HepG2 (cell line): ENCODE measurements around the gene SYNE1. TPM values are rescaled to one million over a fixed set of nuclear protein-coding genes. Genes with fewer than 3 reads are reported as not detected.
A peak's percentile ranks its signal among the peaks of the same experiment; 100 is the strongest.

Source experiments
- ARHGAP35 ChIP-seq: sonication (generic); formaldehyde crosslinking; IDR thresholded peaks from 2 replicates; pipeline ENCODE4 v1.9.0; 2022; ENCODE audit warnings: mild to moderate bottlenecking, inconsistent platforms, moderate library complexity, missing genetic modification reagents, borderline replicate concordance
- PCBP2 ChIP-seq: fragments of 200-400 bp; formaldehyde crosslinking; optimal IDR thresholded peaks from 2 replicates; pipeline ENCODE3; 2018; ENCODE audit warnings: low read length, low read depth; ENCODE audit not compliant: poor library complexity, severe bottlenecking
- RBFOX2 ChIP-seq: fragments of 200-400 bp; formaldehyde crosslinking; IDR thresholded peaks from 2 replicates; pipeline ENCODE4 v1.6.1; 2017; ENCODE audit warnings: low read depth, mild to moderate bottlenecking, low read length
- RFXANK ChIP-seq: IDR thresholded peaks from 2 replicates; pipeline ENCODE4 v1.6.1; 2016
- ZIK1 ChIP-seq: sonication (generic); formaldehyde crosslinking; IDR thresholded peaks from 2 replicates; pipeline ENCODE4 v1.5.0; 2020; ENCODE audit warnings: mild to moderate bottlenecking, low read depth, missing genetic modification reagents, borderline replicate concordance
- ZMAT3 ChIP-seq: sonication (generic); formaldehyde crosslinking; conservative IDR thresholded peaks from 2 replicates; pipeline ENCODE4 v1.7.0; 2021; ENCODE audit warnings: missing genetic modification reagents
- ZNF136 ChIP-seq: sonication (generic); formaldehyde crosslinking; IDR thresholded peaks from 2 replicates; pipeline ENCODE4 v1.8.1; 2022; ENCODE audit warnings: low read depth, mild to moderate bottlenecking, moderate library complexity, missing genetic modification reagents
- ZNF441 ChIP-seq: sonication (generic); formaldehyde crosslinking; IDR thresholded peaks from 2 replicates; pipeline ENCODE4 v1.7.0; 2021; ENCODE audit warnings: missing genetic modification reagents, borderline replicate concordance
- ZNF781 ChIP-seq: sonication (generic); formaldehyde crosslinking; IDR thresholded peaks from 2 replicates; pipeline ENCODE4 v1.5.1; 2020; ENCODE audit warnings: borderline replicate concordance, mild to moderate bottlenecking, missing genetic modification reagents; ENCODE audit errors: not compliant biosample characterization
- polyA plus RNA-seq, 8 experiments: library from polyadenylated mRNA; depleted of rRNA in 3 of 8; stranded (reverse) in 7 of 8; unstranded in 1 of 8; fragments of >200 nt; fragmentation: Illumina TruSeq in 4 of 8; extraction: Trizol in 4 of 8; gene quantifications; 2 replicates each; pipeline versions ENCODE4 v1.2.1 to v1.2.3, GENCODE V29; 2011 to 2016; ENCODE audit warnings: low read depth in 4 of 8, missing spikeins in 1 of 8, mixed read lengths in 1 of 8; ENCODE audit not compliant: insufficient read depth in 1 of 8
- total RNA-seq, 5 experiments: library from RNA; depleted of rRNA; stranded (reverse); fragments of >200 nt; fragmentation: Illumina TruSeq; extraction: Trizol; gene quantifications; 2 replicates each; pipeline ENCODE4 v1.2.3, GENCODE V29; 2016; ENCODE audit warnings: low read depth in 1 of 5
- TF ChIP-seq, protein P1 (sequence below): conservative IDR thresholded peaks from 2 replicates; pipeline ENCODE4 v1.6.1; 2018; ENCODE audit warnings: missing genetic modification reagents
- TF ChIP-seq, protein P2 (sequence below): fragments of 450-650 bp; IDR thresholded peaks from 2 replicates; pipeline ENCODE4 v1.6.1; 2017
- TF ChIP-seq, protein P3 (sequence below): sonication (generic); formaldehyde crosslinking; IDR thresholded peaks from 2 replicates; pipeline ENCODE4 v1.5.0; 2020; ENCODE audit warnings: mild to moderate bottlenecking, missing genetic modification reagents
- TF ChIP-seq, protein P4 (sequence below): sonication (generic); formaldehyde crosslinking; IDR thresholded peaks from 2 replicates; pipeline ENCODE4 v1.5.0; 2020; ENCODE audit warnings: missing genetic modification reagents
- TF ChIP-seq, protein P5 (sequence below): fragments of 450-650 bp; IDR thresholded peaks from 2 replicates; pipeline ENCODE4 v1.6.1; 2017; ENCODE audit warnings: mild to moderate bottlenecking
- TF ChIP-seq, protein P6 (sequence below): sonication (generic); formaldehyde crosslinking; IDR thresholded peaks from 2 replicates; pipeline ENCODE4 v1.5.0; 2020; ENCODE audit warnings: missing genetic modification reagents
- TF ChIP-seq, protein P7 (sequence below): sonication (generic); formaldehyde crosslinking; IDR thresholded peaks from 2 replicates; pipeline ENCODE4 v1.4.0; 2020; ENCODE audit warnings: mild to moderate bottlenecking, missing genetic modification reagents

SYNE1 gene
- total and polyA plus RNA-seq, 2 of the 13 experiments (the other 11 are each of a cell fraction or from before 2014, with no cell fraction given): 5.5 to 15.9 TPM

DNA sequence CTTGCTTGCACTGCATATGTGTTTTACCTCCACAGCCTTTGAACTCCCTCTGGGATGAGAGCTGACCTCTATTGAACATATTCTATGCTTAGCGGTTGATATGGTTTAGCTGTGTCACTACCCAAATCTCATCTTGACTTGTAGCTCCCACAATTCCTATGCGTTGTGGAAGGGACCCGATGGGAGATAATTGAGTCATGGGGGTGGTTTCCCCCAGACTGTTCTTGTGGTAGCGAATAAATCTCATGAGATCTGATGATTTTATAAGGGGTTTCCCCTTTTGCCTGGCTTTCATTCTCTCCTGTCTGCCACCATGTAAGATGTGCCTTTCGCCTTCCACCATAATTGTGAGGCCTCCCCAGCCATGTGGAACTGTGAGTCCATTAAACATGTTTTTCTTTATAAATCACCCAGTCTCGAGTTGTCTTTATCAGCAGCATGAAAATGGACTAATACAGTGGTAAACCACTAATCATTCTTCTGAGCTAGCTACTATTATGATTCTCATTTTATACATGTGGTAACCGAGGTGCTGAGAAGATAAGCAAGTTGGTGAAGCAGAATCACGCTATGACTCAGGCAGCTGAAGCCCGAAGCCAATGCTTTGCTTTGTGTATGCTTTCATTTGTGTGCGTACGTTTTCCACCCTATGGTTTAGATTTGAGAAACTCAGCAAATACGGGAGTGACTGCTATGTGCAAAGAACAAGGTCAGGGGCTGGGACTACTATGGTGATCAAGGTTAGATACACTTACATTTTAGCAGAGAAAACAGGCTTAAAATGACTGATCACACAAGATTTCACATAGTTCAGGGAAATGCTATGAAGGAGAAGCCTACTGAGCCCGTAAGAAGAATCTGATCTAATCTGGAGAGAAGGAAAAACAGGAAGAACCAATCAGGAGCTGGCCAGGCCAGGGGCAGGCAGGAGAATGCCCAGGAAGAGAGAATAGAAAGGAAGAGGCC, 466.2 kb downstream of the SYNE1 start (continued):
- TF ChIP-seq, protein P1, sequence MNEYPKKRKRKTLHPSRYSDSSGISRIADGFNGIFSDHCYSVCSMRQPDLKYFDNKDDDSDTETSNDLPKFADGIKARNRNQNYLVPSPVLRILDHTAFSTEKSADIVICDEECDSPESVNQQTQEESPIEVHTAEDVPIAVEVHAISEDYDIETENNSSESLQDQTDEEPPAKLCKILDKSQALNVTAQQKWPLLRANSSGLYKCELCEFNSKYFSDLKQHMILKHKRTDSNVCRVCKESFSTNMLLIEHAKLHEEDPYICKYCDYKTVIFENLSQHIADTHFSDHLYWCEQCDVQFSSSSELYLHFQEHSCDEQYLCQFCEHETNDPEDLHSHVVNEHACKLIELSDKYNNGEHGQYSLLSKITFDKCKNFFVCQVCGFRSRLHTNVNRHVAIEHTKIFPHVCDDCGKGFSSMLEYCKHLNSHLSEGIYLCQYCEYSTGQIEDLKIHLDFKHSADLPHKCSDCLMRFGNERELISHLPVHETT (CRISPR knock-in tag): no peak
- TF ChIP-seq, protein P2, sequence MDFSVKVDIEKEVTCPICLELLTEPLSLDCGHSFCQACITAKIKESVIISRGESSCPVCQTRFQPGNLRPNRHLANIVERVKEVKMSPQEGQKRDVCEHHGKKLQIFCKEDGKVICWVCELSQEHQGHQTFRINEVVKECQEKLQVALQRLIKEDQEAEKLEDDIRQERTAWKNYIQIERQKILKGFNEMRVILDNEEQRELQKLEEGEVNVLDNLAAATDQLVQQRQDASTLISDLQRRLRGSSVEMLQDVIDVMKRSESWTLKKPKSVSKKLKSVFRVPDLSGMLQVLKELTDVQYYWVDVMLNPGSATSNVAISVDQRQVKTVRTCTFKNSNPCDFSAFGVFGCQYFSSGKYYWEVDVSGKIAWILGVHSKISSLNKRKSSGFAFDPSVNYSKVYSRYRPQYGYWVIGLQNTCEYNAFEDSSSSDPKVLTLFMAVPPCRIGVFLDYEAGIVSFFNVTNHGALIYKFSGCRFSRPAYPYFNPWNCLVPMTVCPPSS: no peak
- TF ChIP-seq, protein P3, sequence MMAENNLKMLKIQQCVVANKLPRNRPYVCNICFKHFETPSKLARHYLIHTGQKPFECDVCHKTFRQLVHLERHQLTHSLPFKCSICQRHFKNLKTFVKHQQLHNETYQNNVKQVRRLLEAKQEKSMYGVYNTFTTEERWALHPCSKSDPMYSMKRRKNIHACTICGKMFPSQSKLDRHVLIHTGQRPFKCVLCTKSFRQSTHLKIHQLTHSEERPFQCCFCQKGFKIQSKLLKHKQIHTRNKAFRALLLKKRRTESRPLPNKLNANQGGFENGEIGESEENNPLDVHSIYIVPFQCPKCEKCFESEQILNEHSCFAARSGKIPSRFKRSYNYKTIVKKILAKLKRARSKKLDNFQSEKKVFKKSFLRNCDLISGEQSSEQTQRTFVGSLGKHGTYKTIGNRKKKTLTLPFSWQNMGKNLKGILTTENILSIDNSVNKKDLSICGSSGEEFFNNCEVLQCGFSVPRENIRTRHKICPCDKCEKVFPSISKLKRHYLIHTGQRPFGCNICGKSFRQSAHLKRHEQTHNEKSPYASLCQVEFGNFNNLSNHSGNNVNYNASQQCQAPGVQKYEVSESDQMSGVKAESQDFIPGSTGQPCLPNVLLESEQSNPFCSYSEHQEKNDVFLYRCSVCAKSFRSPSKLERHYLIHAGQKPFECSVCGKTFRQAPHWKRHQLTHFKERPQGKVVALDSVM: no peak
- TF ChIP-seq, protein P4, sequence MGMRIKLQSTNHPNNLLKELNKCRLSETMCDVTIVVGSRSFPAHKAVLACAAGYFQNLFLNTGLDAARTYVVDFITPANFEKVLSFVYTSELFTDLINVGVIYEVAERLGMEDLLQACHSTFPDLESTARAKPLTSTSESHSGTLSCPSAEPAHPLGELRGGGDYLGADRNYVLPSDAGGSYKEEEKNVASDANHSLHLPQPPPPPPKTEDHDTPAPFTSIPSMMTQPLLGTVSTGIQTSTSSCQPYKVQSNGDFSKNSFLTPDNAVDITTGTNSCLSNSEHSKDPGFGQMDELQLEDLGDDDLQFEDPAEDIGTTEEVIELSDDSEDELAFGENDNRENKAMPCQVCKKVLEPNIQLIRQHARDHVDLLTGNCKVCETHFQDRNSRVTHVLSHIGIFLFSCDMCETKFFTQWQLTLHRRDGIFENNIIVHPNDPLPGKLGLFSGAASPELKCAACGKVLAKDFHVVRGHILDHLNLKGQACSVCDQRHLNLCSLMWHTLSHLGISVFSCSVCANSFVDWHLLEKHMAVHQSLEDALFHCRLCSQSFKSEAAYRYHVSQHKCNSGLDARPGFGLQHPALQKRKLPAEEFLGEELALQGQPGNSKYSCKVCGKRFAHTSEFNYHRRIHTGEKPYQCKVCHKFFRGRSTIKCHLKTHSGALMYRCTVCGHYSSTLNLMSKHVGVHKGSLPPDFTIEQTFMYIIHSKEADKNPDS (CRISPR knock-in tag): no peak
- TF ChIP-seq, protein P5, sequence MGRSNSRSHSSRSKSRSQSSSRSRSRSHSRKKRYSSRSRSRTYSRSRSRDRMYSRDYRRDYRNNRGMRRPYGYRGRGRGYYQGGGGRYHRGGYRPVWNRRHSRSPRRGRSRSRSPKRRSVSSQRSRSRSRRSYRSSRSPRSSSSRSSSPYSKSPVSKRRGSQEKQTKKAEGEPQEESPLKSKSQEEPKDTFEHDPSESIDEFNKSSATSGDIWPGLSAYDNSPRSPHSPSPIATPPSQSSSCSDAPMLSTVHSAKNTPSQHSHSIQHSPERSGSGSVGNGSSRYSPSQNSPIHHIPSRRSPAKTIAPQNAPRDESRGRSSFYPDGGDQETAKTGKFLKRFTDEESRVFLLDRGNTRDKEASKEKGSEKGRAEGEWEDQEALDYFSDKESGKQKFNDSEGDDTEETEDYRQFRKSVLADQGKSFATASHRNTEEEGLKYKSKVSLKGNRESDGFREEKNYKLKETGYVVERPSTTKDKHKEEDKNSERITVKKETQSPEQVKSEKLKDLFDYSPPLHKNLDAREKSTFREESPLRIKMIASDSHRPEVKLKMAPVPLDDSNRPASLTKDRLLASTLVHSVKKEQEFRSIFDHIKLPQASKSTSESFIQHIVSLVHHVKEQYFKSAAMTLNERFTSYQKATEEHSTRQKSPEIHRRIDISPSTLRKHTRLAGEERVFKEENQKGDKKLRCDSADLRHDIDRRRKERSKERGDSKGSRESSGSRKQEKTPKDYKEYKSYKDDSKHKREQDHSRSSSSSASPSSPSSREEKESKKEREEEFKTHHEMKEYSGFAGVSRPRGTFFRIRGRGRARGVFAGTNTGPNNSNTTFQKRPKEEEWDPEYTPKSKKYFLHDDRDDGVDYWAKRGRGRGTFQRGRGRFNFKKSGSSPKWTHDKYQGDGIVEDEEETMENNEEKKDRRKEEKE: no peak
- TF ChIP-seq, protein P6, sequence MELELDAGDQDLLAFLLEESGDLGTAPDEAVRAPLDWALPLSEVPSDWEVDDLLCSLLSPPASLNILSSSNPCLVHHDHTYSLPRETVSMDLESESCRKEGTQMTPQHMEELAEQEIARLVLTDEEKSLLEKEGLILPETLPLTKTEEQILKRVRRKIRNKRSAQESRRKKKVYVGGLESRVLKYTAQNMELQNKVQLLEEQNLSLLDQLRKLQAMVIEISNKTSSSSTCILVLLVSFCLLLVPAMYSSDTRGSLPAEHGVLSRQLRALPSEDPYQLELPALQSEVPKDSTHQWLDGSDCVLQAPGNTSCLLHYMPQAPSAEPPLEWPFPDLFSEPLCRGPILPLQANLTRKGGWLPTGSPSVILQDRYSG: no peak
- TF ChIP-seq RFXANK (CRISPR knock-in tag) (0 out of 2 replicates have a peak, but pooled peaks have one; percentile 24), RBFOX2 (no peak), ZIK1 (CRISPR knock-in tag) (no peak), ARHGAP35 (CRISPR knock-in tag) (0 out of 2 replicates have a peak, but pooled peaks have one; percentile 15), PCBP2 (no peak), ZNF136 (CRISPR knock-in tag) (no peak), ZNF781 (CRISPR knock-in tag) (no peak), ZMAT3 (CRISPR knock-in tag) (no peak), ZNF441 (CRISPR knock-in tag) (peak; percentile 7; the same call in 1 of the 2 replicates)
- TF ChIP-seq, protein P7, sequence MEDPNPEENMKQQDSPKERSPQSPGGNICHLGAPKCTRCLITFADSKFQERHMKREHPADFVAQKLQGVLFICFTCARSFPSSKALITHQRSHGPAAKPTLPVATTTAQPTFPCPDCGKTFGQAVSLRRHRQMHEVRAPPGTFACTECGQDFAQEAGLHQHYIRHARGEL: no peak
